HepG2 (cell line): ENCODE data around the gene TYR. TPM values are rescaled to one million over a fixed set of nuclear protein-coding genes. Genes with fewer than 3 reads are reported as not detected.

Source experiments
- ATAC-seq: fragments of 200-7000 bp; cut with Tn5 transposase; 3 replicates; pipeline ENCODE4 v1.9.1; 2020; ENCODE audit warnings: mild to moderate bottlenecking, moderate library complexity
- BruUV-seq: library from RNA; stranded (reverse); fragments of 400-500 nt; replicated peaks from 2 replicates; lab custom pipeline; 2021; lab: Mats Ljungman, UMichigan
- CTCF ChIA-PET: fragments of 300-600 bp; formaldehyde crosslinking; extraction: SDS; loops from one replicate; lab custom pipeline; 2021; ENCODE audit warnings: low total read pairs, inconsistent platforms, low intra/inter-chr PET ratio; lab: Yijun Ruan, JAX
- POLR2A ChIA-PET: fragments of 350-600 bp; sonication (Branson Sonifier 250); formaldehyde crosslinking; loops from one replicate; lab custom pipeline; 2020; ENCODE audit warnings: antibody characterized with exemption, inconsistent platforms; lab: Yijun Ruan, JAX
- DNase-seq: peaks from one replicate; pipeline ENCODE4 v3.0.0-alpha.2; 2015; ENCODE audit warnings: low spot score
- FAIRE-seq: peaks from 3 replicates; lab custom pipeline; 2011; peaks lifted over from hg19 to GRCh38; lab: Jason Lieb, UNC
- H2AFZ ChIP-seq: one replicate; pipeline ENCODE4 v1.6.1; 2011; ENCODE audit warnings: low read length, inconsistent platforms
- H3K27ac ChIP-seq: fragments of 300-600 bp; 3 replicates; pipeline ENCODE4 v1.8.0; 2011; ENCODE audit warnings: mixed run types, mild to moderate bottlenecking, mixed read lengths, low read length, inconsistent platforms; ENCODE audit not compliant: insufficient read depth; ENCODE audit errors: extremely low read length
- H3K27me3 ChIP-seq, 2 experiments: fragments of 200-600 bp in 1 of 2; 2 replicates in 1 of 2; 3 replicates in 1 of 2; pipeline versions ENCODE4 v1.6.0 to v1.8.0; 2011; ENCODE audit warnings: low read length in 2 of 2, mild to moderate bottlenecking in 2 of 2, moderate library complexity in 2 of 2, inconsistent platforms in 1 of 2; ENCODE audit not compliant: insufficient read depth in 2 of 2, control insufficient read depth in 1 of 2
- H3K36me3 ChIP-seq, 2 experiments: fragments of 200-600 bp in 1 of 2; replicated peaks in 1 of 2; 2 replicates in 1 of 2; 3 replicates in 1 of 2; pipeline versions ENCODE4 v1.5.1 to v1.8.0; 2011; ENCODE audit warnings: low read length in 2 of 2, inconsistent platforms in 1 of 2; ENCODE audit not compliant: insufficient read depth in 2 of 2, control insufficient read depth in 1 of 2
- H3K4me1 ChIP-seq: 2 replicates; pipeline ENCODE4 v1.5.1; 2012; ENCODE audit warnings: low read length, inconsistent platforms; ENCODE audit not compliant: insufficient read depth
- H3K4me2 ChIP-seq: 2 replicates; pipeline ENCODE4 v1.6.0; 2011; ENCODE audit warnings: low read depth, low read length, inconsistent platforms
- H3K4me3 ChIP-seq, 3 experiments: fragments of 200-600 bp in 1 of 3; sonication (generic), shearing (Covaris generic) in 1 of 3; replicated peaks in 1 of 3; 2 replicates each; pipeline ENCODE4 v1.5.1; 2011 to 2016; ENCODE audit warnings: low read length in 3 of 3, inconsistent platforms in 2 of 3, low read depth in 2 of 3, mild to moderate bottlenecking in 2 of 3, control low read depth in 1 of 3, mixed read lengths in 1 of 3; ENCODE audit not compliant: insufficient read depth in 1 of 3
- H3K79me2 ChIP-seq: one replicate; pipeline ENCODE4 v1.6.1; 2011; ENCODE audit warnings: low read length, inconsistent platforms; ENCODE audit not compliant: insufficient read depth
- H3K9ac ChIP-seq: 2 replicates; pipeline ENCODE4 v1.6.0; 2011; ENCODE audit warnings: mild to moderate bottlenecking, low read depth, low read length, inconsistent platforms; ENCODE audit not compliant: insufficient read depth
- H3K9me3 ChIP-seq: 2 replicates; pipeline ENCODE4 v1.5.1; 2012; ENCODE audit warnings: mild to moderate bottlenecking, low read length
- H4K20me1 ChIP-seq: 2 replicates; pipeline ENCODE4 v1.6.0; 2011; ENCODE audit warnings: inconsistent platforms, mild to moderate bottlenecking, low read length, moderate library complexity; ENCODE audit not compliant: insufficient read depth
- CENPBD1 ChIP-seq: sonication (generic); formaldehyde crosslinking; IDR thresholded peaks from 2 replicates; pipeline ENCODE4 v1.8.0; 2022; ENCODE audit warnings: missing genetic modification reagents, low read depth, mild to moderate bottlenecking, borderline replicate concordance
- DBP ChIP-seq: sonication (generic); formaldehyde crosslinking; IDR thresholded peaks from 2 replicates; pipeline ENCODE4 v1.4.0; 2020; ENCODE audit warnings: missing genetic modification reagents; ENCODE audit errors: not compliant biosample characterization
- DZIP1 ChIP-seq: sonication (generic); formaldehyde crosslinking; IDR thresholded peaks from 2 replicates; pipeline ENCODE4 v1.5.0; 2020; ENCODE audit warnings: mild to moderate bottlenecking, missing genetic modification reagents
- GATAD1 ChIP-seq: IDR thresholded peaks from 2 replicates; pipeline ENCODE4 v1.6.1; 2016; ENCODE audit warnings: missing genetic modification reagents, missing compliant biosample characterization
- SNAPC2 ChIP-seq: sonication (generic); formaldehyde crosslinking; IDR thresholded peaks from 2 replicates; pipeline ENCODE4 v1.8.1; 2022; ENCODE audit warnings: mild to moderate bottlenecking, missing genetic modification reagents
- ZBTB25 ChIP-seq: IDR thresholded peaks from 2 replicates; pipeline ENCODE4 v1.6.1; 2018; ENCODE audit warnings: missing genetic modification reagents
- ZNF230 ChIP-seq: sonication (generic); formaldehyde crosslinking; IDR thresholded peaks from 2 replicates; pipeline ENCODE4 v1.4.0; 2020; ENCODE audit warnings: mild to moderate bottlenecking, missing genetic modification reagents
- ZNF530 ChIP-seq: sonication (generic); formaldehyde crosslinking; IDR thresholded peaks from 2 replicates; pipeline ENCODE4 v1.5.0; 2020; ENCODE audit warnings: low read depth, mild to moderate bottlenecking, missing genetic modification reagents
- ZNF639 ChIP-seq: conservative IDR thresholded peaks from 2 replicates; pipeline ENCODE4 v1.6.1; 2018; ENCODE audit warnings: missing genetic modification reagents
- WGBS: methylation state at CpG from one replicate; pipeline ENCODE4 v1.1.6; 2017; ENCODE audit warnings: low lambda C conversion rate; 5-methylcytosine and 5-hydroxymethylcytosine counted together
- in situ Hi-C: cut with HindIII; loops from 2 replicates; pipeline ENCODE4 v1.10.0; 2017; ENCODE audit warnings: low pct_unique_long_range_greater_than_20kb; ENCODE audit not compliant: extremely low pct_ligation_motif_present
- intact Hi-C: fragments of 100-400 bp; cut with micrococcal nuclease; formaldehyde crosslinking; loops from one replicate; pipeline ENCODE4 v1.10.0; 2022; ENCODE audit not compliant: unreplicated experiment
- polyA plus RNA-seq, 8 experiments: library from polyadenylated mRNA; depleted of rRNA in 3 of 8; stranded (reverse) in 7 of 8; unstranded in 1 of 8; fragments of >200 nt; fragmentation: Illumina TruSeq in 4 of 8; extraction: Trizol in 4 of 8; gene quantifications; 2 replicates each; pipeline versions ENCODE4 v1.2.1 to v1.2.3, GENCODE V29; 2011 to 2016; ENCODE audit warnings: low read depth in 4 of 8, missing spikeins in 1 of 8, mixed read lengths in 1 of 8; ENCODE audit not compliant: insufficient read depth in 1 of 8
- total RNA-seq, 5 experiments: library from RNA; depleted of rRNA; stranded (reverse); fragments of >200 nt; fragmentation: Illumina TruSeq; extraction: Trizol; gene quantifications; 2 replicates each; pipeline ENCODE4 v1.2.3, GENCODE V29; 2016; ENCODE audit warnings: low read depth in 1 of 5

The TYR gene
- total and polyA plus RNA-seq, 2 of the 13 experiments (the other 11 are each of a cell fraction or from before 2014, with no cell fraction given), result not detected

- FAIRE-seq (no peak), DNase-seq (no peak), ATAC-seq (no peak)
- no TSS peak for BruUV-seq
- Histone ChIP-seq H3K27ac (no peak overlapping the region), H3K9ac (no peak overlapping the region), H2AFZ (no peak overlapping the region), H4K20me1 (no peaks in the 10 kb centered on the region), H3K79me2 (no peaks in the 10 kb centered on the region), H3K36me3 (no peaks in the 10 kb centered on the region), H3K27me3 (no peaks in the 10 kb centered on the region), H3K4me3 (no peak overlapping the region), H3K4me1 (no peaks in the 10 kb centered on the region), H3K9me3 (no peaks in the 10 kb centered on the region), H3K4me2 (no peak overlapping the region)
- POLR2A ChIA-PET, result no interaction called here
- in situ Hi-C loops (no loop called here), intact Hi-C loops (no loop called here)
- CTCF ChIA-PET, result no interaction called here
- WGBS, result 0% methylated on average over 1 of the region's 1 CpG
- TF ChIP-seq DZIP1 (CRISPR knock-in tag) (no peak), CENPBD1 (no peak), ZNF230 (CRISPR knock-in tag) (no peak), GATAD1 (no peak), DBP (CRISPR knock-in tag) (no peak), ZNF639 (CRISPR knock-in tag) (no peak), SNAPC2 (CRISPR knock-in tag) (no peak), ZBTB25 (CRISPR knock-in tag) (no peak), ZNF530 (no peak)
Observed at GRCh38 chr11:89275966-89276365, 98.3 kb downstream of the TYR start.
